ENCODE data around the gene USP17L11.
"Not testable (repeated sequence)": the region's sequence is repeated elsewhere in the genome, so short reads cannot be mapped to it uniquely, and the experiment has no call there.

DNA sequence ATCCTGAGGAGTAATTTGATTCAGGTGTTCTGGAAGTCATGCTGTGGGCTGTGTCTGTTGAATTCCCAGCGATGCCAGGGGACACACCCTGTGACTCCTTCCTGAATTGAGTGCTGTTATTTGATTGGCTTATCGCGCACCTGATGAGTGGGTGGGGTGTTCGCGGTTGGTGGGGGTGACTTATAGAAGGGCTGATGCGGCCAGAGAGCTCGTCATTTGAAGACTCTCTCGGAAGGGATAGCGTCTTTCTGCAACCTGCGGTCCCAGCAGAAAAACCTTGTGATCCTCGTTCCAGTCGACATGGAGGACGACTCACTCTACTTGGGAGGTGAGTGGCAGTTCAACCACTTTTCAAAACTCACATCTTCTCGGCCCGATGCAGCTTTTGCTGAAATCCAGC is 42.6 kb downstream of the USP17L11 start, which contains the start of gene USP17L20:
- TF ChIP-seq, protein P1, sequence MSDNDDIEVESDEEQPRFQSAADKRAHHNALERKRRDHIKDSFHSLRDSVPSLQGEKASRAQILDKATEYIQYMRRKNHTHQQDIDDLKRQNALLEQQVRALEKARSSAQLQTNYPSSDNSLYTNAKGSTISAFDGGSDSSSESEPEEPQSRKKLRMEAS (IDR thresholded peaks at IDR 0.05; ENCODE audit: insufficient read depth, insufficient read length), result not testable (repeated sequence)
- TF ChIP-seq POLR2A (IDR thresholded peaks at IDR 0.05; ENCODE audit: low read depth, low read length); GATA2 (IDR thresholded peaks at IDR 0.05; ENCODE audit: insufficient read depth, insufficient read length, low read depth, low read length); JUN (IDR thresholded peaks at IDR 0.05; ENCODE audit: borderline replicate concordance, insufficient read depth, insufficient read length, low read depth): not testable (repeated sequence)
- TF ChIP-seq, protein P2, sequence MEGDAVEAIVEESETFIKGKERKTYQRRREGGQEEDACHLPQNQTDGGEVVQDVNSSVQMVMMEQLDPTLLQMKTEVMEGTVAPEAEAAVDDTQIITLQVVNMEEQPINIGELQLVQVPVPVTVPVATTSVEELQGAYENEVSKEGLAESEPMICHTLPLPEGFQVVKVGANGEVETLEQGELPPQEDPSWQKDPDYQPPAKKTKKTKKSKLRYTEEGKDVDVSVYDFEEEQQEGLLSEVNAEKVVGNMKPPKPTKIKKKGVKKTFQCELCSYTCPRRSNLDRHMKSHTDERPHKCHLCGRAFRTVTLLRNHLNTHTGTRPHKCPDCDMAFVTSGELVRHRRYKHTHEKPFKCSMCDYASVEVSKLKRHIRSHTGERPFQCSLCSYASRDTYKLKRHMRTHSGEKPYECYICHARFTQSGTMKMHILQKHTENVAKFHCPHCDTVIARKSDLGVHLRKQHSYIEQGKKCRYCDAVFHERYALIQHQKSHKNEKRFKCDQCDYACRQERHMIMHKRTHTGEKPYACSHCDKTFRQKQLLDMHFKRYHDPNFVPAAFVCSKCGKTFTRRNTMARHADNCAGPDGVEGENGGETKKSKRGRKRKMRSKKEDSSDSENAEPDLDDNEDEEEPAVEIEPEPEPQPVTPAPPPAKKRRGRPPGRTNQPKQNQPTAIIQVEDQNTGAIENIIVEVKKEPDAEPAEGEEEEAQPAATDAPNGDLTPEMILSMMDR (IDR thresholded peaks at IDR 0.05; ENCODE audit: extremely low read depth in 1 of 2, insufficient read depth in 1 of 2, low read depth in 1 of 2, low read length in 2 of 2), result not testable (repeated sequence)
